CD4-positive, alpha-beta T cell treated with Interleukin-15 for 4 hours (primary cell): Measurements from ENCODE around the gene TANK.
A peak's percentile ranks its signal among the peaks of the same experiment; 100 is the strongest.
"Not testable (repeated sequence)": the region's sequence is repeated elsewhere in the genome, so short reads cannot be mapped to it uniquely, and the experiment has no call there.

ENCODE experiments used
- DNase-seq: peaks from one replicate; pipeline ENCODE4 v3.0.0-alpha.2; 2020; ENCODE audit warnings: low spot score

The TANK gene

DNA sequence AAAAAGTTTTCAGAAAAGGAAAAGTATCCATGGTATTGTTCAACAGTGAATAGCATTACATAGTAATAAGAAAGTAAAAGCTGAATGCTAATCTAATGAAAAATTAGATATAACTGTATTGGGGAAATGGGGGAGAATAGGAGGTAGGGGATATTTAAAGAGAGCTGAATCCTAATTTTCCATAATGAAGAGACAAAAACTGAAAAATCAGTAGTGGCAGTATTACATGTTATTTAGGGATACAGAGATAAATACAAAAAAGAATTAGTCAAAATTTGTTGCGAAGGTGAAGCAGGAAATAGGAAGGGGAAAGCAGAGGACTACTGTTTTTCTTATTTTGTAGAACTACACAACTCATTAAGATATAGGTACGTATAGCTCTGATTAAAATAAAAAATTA, 9.1 kb downstream of the TANK start:
- DNase-seq = no peak

DNA sequence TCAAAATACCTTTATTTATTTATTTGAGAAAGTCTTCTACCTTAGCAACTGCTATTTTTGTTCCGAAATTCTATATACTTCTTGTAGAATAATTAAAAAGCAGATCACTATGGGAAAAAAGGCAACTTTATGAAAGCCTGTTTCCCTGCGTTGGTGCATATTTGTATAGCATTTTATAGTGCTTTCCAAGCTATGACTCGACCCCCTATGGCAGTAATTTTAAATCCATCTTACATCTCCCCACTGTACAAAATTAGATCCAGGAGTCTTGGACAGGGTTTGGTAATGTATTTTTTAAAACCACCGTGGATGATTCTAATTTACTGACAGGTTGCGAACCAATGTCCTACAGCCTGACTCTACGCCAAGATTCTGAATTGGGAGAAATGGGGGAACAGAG, 10.1 kb downstream of the TANK start:
- DNase-seq = no peak

DNA sequence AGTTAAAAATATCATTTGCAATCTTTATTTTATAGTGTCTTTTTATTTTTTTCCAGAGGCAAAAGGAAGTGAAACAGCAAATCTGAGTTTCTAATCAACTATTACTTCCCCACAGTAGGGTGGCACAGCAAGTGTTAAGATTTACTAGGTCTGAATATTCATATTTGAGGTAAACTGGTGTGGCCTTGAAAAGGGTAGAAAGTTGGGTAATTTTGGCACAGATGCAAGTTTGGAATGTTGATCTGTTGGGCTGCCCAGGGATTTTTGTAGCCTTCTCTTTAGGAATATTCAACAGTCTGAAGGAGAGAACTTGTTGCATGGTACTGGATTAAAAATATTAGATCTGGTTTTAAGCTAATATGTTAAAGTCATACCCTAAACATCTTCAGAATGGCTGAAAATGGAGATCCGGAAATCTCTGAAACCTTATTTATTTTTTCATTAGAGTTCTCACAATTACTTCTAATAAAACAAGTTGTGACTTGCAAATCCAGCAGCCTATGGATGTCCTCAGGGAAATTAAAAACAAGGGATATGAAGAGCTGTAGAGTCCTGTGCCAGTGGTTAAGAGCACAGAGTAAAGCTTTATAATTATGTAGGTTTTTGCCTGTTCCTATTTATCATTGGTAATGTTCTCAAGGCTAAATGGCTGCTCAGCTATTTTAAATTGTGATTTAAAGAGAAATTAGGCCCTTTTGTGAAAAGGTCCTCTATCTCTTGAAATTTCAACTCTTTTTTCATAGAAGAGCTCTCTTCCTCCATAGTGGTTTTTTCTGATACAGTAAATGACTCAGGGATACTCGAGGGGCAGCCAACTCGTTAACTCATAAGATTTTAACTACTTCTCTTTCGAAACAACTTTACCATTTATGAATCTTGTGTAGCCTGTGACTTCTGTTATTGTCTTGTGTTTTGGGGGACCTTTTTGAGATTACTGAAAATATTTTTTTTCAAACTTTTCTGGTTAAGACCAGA, 11.0 kb downstream of the TANK start:
- no peak for DNase-seq

DNA sequence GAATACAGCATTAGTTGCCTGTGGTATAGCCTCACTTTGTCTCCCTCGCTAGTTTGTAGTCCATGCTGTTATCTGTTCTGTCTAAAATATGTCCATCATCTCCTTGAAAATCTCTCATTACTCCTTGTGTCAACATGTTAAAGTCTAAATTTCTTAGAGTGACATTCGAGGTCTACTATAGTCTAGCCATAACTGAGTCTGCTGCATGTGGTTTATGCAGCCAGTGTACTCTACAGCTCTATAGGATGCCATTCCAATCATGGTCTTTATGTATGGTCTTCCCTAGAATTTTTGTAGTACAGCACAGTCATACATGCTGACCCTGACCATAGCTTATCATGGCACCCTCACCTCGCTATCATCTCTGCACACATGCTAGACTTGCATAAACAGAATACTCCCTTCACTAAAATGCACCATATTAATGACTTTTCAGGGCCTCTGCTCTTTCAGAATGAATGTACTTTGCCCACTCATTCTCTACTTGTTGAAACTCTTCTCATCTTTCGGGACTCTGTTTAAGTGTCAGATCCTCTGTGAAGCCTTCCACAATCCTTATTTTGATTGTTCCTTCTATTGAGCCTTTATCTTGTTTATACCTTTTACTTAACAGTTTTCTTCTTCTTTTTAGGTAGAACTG, 12.8 kb downstream of the TANK start:
- DNase-seq = no peak

DNA sequence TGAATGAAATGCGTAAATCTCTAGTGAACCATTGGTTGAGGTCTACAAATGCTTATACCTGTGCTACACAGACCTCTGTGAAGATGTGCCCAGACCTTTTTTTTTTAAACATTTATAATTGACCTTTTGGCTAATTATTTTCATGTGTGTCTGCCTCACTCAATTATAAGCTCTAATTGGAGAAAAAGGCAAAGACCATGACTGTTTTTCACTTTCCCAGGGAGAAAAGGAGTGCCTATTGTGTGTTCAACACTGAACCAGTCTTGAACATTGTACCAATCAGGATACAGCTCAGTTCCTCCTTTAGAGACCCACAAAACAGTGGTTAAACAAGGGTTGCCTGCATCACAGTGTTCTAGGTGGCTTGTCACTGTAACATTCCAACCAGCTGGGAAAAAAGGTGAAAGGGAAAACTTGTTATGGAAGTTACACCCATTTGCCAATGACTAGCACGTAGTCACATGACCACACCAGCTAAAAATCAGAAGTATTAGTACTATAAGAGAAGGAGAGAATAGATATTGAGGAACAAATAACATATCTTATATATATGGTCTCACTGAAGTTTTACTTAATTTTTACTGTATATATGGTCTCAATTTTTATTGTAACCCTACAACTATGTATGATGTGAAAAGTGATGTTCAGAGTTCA, 13.4 kb downstream of the TANK start:
- DNase-seq = no peak

DNA sequence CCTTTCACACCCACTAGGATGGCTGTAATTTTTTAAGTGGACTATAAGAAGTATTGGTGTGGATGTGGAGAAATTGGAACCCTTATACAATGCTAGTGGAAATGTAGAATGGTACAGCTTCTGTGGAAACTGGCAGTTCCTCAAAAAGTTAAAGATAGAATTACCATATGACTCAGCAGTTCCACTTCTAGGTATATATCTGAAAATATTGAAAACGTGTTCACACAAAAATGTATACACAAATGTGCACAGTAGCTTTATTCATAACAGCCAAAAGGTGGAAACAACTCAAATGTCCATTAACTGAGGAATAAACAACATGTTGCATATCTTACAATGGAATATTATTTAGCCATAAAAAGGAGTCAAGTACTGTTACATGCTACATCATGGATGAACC, 17.7 kb downstream of the TANK start:
- no peak for DNase-seq

DNA sequence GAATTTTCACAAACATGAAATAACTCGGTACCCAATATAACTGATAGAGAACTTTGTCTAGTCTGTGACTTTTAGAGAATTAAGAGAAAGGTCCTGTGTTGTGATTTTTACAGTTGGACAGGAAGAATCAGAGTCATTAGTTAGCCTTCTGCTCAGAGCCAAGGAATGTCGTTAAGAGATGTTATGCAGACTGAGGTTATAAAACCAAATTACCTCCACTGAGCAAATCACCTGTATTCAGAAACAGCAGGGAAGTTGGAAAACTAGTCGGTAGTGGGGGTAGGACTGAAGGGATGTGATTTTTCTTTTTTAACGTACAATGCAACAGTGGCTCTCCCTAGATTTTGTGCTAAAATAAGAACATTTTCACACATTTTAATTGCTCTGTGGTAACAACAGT, 18.5 kb downstream of the TANK start:
- no peak for DNase-seq

DNA sequence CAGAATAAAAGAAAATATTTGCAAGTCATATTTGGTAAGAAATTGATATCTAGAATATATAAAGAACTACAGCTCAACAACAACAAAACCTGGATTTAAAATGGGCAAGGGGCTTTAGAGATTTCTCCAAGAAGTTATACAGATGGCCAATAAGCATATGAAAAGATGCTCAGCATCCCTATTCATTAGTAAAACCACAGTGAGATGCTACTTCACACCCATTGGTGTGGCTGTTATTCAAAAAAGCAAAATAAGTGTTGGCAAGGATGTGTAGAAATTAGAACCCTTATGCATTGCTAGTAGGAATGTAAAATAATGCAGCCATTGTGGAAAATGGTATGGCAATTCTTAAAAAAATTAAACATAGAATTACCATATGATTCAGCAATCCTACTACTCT, 29.8 kb downstream of the TANK start:
- DNase-seq = no peak

DNA sequence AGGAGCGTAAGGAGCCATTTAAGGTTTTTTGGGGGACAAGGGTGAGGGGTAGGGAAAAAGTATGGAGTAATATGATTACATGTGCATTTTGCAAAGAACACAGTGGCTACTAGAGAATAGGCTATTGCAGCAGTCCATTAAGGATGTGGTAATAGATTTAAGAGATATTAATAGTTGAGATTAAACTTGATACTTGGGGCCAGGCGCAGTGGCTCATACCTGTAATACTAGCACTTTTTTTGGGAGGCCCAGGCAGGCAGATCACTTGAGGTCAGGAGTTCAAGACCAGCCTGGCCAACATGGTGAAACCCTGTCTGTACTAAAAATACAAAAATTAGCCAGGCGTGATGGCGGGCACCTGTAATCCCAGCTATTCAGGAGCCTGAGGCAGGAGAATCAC, 35.4 kb downstream of the TANK start:
- not testable (repeated sequence) for DNase-seq

DNA sequence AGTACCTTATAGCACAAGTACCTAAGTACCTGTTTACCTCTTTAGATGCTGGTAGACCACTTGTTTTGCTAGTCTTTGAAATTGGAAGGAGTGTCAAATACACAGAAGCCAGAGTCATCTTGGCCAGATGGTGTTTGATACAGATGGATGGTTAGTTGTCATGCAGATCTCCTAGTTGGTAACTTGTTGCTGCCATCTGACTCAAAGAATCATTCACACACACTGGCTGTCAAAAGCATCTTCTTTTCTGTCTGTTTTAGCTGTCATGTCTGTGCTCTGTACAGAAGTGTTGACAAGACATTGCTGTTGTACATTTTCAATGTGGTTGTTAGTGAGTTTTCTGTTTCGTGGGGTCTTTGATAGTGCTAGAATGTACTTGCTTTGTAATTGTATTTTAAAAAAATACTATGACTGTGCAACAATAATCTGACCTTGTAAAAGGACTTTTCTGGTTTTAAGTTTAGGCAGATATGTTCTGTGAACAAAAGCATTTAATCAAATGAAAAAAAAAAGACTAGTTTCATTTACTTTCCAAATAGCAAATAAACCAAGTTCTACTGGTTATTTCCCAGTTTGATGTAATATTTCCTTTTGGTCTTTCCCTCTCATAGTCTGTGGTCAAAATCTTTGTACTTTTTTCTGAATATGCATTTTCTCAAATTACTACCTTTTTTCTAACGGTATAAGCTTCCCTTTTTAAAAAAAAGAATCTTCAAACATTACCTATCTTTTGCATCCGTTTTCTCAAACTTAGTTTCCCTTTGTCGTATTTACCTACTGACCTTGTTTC, 39.9 kb downstream of the TANK start:
- DNase-seq = peak; percentile 33

DNA sequence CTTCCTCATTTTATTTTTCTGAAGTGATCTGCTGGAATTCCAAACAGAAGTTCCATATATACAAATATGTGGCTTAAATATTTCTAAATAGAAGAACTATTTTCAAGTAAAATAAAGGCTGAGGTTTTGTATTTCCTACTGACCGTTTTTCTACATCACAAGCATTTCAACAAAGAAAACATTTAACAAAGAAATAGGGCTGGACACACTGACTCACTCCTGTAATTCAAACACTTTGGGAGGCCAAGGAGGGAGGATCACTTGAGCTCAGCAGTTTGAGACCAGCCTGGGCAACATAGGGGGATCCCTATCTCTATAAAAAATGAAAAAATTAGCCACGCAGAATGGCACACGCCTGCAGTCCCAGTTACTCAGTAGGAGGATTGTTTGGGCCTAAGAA, 44.6 kb downstream of the TANK start:
- no peak for DNase-seq

DNA sequence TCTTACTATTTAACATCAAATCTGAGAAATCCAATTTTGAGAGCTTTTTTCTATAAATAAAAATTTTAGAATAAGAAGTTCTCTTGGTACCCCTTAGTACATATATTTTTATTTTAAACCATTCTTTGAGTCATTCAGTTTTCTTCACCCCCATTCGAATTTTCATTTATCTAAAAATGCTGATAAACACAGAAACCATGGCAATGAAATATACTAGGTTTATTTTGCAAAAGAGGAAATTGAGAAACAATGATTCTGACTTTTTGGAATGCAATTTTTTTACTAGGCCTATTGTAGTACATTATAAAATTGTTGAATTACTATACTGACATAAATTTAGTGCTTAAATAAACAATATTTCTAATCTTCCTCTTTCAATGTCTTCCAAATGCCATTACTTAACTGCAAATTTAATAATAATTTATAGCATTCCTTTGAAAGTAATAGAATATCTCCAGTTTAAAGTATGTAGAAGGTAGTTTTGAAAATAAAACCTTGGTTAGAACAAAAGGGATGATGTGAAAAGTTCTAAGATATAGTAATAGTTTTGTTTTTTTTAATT, 46.3 kb downstream of the TANK start:
- DNase-seq = no peak

DNA sequence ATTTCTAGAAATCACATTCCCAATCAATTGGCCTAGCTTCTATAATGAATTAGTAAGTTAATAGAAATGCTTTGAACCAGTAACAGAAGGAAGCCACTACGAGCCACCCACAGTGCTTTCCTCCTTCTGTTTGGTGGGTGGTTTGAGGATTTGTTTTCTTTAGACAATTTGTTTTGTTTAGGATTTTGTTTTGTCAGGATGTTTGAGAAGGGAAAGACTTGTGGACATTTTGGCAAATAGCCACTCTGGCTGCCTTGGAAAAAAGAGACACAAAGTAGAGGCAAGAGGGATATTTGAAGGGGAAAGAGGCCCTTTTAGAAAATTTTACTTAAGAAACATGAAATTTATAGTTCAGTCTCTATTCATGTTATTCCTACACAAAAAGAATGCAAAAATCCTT, 47.7 kb downstream of the TANK start:
- no peak for DNase-seq

DNA sequence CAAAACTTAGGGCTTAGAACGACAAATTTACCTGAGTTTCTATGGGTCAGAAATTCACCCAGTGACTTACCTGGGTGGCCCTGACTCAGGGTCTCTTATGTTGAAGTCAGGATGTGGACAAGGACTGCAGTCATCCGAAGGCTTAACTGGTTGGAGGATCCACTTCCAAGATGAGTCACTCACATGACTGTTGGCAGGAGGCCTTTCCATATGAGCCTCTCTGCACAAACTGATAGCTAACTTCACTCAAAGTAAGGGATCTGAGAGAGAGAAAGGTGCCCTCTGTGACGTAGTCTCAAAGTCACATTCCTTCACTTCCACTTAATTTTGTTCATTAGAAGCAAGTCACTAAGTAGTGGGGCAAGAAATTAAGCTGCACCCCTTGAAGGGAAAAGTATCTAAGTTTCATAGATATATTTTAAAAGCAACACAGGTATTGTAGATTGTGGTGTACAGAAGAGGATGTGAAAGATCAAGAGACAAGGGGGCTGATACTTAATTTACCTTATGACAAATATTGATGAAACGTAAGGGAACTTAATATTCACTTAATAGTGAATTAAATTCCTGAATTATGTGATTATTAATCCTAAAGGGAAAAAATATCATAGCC, 48.4 kb downstream of the TANK start:
- no peak for DNase-seq

DNA sequence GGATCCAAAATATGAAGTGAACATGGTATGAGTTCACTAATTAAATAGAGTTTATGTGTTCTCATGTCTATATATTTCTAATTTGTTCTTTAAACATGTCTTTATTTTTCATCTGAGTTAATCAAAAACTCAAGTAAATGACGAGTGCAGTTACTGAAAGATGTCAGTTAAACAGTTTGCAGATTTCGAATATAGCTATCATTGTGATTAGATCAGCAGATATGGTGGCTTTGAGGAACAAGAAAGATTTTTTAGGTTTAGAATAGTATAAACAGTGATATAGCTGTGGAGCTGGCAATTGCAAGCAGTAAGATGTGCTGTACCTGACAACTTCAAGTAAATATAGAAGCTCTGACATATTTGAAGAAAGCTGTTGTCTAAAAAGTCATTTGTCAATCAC, 49.7 kb downstream of the TANK start:
- no peak for DNase-seq

DNA sequence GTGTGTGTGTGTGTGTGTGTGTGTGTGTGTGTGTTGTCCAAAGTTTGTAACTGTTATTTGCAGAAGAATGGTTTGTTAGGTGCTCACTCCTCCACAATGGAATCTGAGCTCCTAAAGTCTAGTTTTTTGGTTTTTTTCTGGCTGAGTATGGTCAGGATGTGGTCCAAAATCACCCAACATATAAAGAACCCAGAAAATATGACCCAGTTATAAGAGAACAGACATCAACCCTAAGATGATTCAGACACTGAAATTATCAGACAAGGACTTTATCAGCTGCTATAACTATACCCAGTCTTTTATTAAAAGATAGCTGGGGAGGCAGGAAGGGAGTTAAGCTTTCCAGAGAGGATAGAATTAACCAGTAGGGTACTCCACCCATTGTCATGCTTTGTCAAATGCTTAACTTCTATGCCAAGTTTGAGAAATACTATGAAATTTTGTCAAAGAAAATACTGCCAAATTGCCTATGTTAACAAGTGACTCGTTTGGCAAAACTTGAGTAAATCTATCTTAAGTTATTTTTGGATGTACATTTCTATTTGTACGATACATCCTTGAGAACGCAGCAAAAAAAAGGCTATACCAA, 57.5 kb downstream of the TANK start:
- no peak for DNase-seq

DNA sequence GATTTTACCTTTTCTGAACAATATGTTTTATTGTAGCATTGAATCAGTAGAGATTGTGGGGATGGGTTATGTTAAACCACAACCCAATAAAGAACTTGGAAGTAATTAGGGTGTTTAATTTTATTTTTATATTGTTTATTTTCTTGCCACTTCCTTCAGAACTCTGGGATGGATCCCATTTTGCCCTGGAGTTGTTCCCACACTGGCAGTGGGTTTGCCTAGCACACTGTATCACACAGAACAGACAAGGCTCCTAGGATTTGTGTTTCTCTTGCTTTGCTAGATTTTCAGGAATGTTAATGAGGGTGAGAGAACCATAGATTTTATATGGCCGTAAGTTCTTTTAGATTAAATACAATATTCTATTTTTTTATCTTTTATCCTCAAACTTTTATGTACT, 59.0 kb downstream of the TANK start:
- DNase-seq = no peak

DNA sequence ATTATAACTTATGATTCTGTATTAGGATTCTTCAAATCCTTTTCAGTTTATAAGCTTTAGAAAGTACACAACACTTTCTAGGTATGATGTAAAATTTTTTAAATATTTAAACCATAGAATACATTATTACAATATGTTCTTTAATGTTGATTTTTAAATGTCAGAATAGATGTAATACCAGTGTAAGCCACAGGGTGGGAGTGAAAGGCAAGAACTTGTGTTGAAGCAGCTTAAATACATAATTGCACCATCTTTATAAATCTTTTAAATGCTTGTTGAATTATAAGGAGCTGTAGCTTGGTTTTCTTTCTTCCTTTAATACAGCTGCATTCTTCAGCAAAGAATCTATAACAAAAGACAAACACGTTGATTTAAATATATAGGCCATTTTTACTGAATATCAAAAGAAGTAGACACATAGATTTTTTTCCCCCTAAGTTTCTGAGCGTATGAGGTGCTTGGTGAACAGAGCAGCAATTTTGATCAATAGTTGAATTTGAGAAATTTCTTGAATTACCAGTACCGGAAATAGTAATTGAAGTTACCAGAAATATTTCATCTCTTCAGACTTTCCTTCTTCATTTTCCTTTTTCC, 63.0 kb downstream of the TANK start:
- peak; percentile 64 for DNase-seq

DNA sequence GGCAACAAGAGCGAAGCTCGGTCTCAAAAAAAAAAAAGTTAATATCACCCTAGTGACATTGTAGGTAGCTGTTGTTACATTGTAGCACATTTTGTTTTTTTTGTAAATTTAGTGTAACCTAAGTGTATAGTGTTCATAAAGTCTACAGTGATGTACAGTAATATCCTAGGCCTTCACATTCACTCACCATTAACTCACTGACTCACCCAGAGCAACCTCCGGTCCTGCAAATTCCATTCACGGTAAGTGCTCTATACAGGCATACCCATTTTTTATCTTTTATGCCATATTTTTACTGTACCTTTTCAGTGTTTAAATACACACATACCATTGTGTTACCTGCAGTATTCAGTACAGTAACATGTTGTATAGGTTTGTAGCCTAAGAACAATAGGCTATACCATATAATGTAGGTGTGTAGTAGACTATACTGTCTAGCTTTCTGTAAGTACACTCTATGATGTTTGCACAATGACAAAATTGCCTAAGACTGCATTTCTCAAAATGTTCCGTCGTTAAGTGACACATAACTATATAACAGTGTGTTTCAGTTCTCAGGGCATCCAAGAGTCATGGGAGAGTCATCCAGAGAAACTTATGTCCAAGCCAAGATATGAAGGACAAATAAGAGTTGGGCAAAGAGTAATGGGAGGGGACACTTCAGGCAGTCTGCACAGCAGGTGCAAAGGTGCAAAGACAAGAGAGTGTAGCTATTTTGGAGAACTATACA, 68.4 kb downstream of the TANK start:
- DNase-seq = no peak

DNA sequence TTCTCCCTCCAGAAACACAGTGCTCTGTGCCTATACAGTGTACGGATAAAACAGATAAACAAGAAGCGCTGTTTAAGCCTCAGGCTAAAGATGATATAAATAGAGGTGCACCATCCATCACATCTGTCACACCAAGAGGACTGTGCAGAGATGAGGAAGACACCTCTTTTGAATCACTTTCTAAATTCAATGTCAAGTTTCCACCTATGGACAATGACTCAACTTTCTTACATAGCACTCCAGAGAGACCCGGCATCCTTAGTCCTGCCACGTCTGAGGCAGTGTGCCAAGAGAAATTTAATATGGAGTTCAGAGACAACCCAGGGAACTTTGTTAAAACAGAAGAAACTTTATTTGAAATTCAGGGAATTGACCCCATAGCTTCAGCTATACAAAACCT, 70.7 kb downstream of the TANK start:
- no peak for DNase-seq
